Liver (tissue), 3 donors: ENCODE measurements around the gene HOXD1.

Experiments
- CTCF ChIP-seq: fragments of 150-350 bp; IDR thresholded peaks from 2 replicates; pipeline ENCODE4 v1.5.1; 2017; ENCODE audit warnings: improper control_type of control experiment, low read depth, low read length; ENCODE audit not compliant: missing input control
- JUND ChIP-seq, 2 donors: IDR thresholded peaks; 2 replicates each; pipeline ENCODE4 v1.6.1; 2016; ENCODE audit warnings: antibody characterized with exemption in 2 of 2
- donor health status: healthy.
- donor health status: healthy.

- TF ChIP-seq JUND (IDR thresholded peaks at IDR 0.05) (no peak), CTCF (no peak)
Measured at GRCh38 chr2:176147210-176147799, 41.2 kb upstream of the HOXD1 start.
